HG02981 (cell line): Measurements from ENCODE around the gene CDK6.
"Not testable (repeated sequence)": the region's sequence is repeated elsewhere in the genome, so short reads cannot be mapped to it uniquely, and the experiment has no call there.

Experiments
- ATAC-seq: cut with Tn5 transposase; IDR thresholded peaks from one replicate; pipeline ENCODE4 v1.9.1; 2021; ENCODE audit warnings: mild to moderate bottlenecking, moderate library complexity; ENCODE audit not compliant: unreplicated experiment

The CDK6 gene

DNA sequence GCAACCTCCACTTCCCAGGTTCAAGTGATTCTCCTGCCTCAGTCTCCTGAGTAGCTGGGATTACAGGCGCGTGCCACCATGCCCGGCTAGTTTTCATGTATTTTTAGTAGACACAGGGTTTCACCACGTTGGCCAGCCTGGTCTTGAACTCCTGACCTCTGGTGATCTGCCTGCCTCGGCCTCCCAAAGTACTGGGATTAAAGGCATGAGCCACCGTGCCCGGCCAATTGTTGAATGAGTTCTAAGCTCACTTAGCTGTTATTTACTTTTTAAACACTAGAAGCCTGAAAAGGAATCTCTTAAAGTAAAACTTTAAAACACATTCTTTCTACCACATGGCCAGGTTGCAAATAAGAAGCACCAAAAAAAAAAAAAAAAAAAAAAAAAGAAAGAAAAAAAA is 231.9 kb downstream of the CDK6 start:
- not testable (repeated sequence) for ATAC-seq

DNA sequence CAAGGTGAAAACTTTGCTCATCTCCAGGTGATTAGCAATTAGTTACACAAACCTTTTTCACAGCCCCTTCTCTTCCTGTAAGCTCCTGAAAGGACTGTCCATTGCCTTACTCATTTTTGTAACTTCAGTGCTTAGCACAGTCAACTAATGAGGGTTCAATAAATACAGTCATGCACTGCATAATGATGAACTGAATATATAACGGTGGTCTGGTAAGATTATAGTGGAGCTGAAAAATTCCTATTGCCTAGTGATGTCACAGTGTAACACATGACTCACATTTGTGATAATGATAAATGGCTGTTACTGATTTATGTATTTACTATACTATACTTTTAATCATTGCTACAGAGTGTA is 233.3 kb downstream of the CDK6 start:
- no peak for ATAC-seq

DNA sequence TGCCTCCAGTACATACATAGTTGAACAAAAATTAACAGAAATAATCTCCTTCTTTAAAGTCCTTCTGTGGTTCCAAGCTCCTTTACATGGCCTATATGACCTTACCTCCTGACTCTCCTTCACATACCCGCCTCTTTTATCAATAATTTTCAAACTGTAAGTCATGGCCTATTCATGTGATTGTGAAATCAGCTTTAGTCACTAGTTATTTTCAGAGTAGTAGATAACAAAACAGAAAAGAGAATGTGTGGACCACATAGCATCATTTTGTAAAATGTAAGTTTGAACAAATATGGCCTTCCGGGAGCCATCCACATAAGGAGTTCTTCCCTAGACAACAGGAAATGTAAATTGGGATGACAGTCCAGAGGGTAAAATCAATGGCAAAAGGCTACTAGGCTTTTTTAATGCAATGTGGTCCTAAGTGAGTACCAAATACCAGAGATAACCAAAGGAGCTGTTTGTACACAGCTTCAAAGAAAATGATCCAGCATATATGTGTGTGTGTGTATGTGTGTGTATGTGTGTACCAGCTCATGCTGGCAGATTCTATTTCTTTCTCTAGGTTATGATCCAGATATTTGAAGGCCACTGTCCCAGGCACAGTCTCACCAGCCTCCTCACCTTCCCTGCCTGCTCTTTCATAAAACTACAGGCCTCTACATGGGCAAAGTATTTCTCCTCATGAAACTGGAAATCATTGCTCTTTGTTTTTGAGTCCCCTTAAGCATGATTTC is 233.9 kb downstream of the CDK6 start:
- ATAC-seq = no peak

DNA sequence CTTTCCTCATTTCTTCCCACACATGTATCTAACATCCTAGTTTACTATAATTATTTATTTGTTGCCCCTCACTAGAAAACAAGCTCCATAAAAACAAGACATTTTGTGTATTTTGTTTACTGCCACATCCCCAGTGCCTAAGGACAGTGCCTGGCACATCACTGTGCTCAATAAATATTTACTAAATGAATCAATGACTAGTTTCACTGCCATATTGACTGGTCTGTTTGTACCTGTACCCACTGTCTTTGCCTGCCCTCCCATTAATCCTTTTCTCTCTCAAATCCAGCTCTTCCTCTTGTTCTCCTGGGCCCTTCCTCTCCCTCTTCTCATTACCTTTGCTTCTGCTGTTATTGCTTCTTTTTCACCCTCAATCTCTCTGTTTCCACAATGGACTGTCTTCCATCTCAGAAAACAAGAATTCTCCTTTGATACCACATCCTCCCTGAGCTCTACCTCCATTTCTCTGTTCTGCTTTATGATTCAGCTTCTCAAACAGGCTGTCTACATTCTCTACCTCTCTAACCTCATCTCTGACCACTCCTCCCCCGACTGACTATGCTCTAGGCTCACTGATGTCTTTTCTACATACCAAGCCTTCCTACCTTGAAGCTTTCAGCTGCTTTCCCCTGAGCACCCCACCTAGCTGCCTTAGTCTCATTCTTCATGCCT is 237.9 kb downstream of the CDK6 start:
- ATAC-seq = peak; percentile 89

DNA sequence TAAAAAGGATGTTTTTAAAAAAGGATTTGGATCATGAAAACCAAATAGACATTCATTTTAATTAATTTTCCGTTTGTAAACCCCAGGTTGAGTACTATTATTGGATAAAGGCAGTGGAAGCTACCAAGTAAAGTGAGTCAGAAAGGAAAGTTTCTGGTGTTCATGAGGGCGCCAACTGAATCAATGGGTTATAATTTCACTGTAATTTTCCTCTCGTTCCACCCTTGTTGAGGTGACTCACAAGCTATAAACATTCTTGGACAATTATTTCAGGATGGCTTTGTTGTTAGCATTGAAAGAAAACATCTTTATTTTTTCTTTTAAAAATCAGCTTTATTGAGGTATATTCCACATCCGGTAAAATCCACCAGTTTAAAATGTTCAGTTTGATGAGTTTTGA is 241.1 kb downstream of the CDK6 start:
- no peak for ATAC-seq

DNA sequence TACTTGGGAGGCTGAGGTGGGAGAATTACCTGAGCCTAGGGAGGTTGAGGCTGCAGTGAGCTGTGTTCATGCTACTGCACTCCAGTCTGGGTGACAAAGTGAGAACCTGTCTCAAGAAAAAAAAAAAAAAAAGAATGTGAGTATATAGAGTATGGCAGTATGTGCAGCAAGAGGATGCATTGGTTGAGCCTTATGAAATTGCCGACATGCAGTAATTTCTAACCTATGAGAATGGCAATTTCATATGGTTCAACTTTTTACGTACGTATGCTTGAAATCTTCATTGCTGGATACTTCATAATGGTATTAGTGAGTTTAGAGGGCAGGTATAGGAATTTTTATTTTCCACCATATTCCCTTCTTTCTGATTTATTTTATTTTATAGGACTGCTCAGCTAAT is 241.6 kb downstream of the CDK6 start:
- ATAC-seq = no peak

DNA sequence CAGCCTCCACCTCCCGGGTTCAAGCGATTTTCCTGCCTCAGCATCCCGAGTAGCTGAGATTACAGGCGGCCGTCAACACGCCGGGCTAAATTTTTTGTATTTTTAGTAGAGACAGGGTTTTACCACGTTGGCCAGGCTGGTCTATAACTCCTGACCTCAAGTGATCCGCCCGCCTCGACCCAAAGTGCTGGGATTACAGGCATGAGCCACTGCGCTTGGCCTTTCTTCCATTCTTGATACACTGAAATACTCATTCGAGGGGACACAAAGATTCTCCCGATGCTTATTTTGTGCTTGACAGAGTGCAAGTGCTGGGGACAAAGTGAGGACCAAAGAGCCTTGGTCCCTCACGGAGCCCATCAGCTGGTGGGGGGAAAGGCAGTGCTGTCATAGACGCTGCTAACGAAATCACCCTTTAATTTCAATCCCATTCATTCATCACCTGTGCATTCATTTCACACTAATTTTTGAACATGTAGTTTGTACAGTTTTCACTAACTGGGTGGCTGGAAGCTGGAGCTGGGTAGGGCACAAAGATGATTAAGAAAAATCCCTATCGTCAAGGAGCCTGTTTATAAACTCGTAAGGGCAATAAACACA is 245.6 kb downstream of the CDK6 start:
- ATAC-seq = no peak

DNA sequence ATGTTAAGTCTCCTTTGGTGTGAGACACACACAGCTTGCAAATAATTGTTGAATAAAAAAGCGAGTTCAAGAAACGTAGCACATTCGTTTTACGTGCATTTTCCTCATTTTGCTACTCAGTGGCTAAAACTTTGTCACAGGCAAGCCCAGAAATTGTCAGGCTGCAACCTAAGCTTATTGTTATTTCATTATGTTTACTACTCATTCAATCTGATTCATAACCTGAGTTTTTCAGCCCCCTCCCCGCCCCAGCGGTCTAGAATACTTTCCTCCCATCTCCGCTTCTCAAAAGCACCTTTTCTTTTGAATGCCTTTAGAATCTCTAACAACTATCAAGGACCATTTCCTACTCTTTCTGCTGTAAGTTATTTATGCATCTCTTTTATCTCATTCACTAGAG is 247.3 kb downstream of the CDK6 start:
- ATAC-seq = no peak

DNA sequence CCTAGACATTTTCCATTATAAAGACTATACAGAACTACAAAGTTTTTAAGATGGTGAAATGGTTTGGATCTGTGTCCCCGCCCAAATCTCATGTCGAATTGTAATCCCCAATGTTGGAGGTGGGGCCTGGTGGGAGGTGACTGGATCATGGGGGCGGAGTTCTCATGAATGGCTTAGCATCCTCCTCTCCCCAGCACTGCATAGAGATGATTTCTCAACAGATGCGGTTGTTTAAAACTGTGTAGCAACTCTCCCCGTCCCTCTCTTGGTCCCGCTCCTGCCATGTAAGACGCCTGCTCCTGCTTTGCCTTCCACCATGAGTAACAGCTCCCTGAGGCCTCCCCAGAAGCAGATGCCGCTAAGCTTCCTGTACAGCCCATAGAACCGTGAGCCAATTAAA is 247.8 kb downstream of the CDK6 start:
- no peak for ATAC-seq

DNA sequence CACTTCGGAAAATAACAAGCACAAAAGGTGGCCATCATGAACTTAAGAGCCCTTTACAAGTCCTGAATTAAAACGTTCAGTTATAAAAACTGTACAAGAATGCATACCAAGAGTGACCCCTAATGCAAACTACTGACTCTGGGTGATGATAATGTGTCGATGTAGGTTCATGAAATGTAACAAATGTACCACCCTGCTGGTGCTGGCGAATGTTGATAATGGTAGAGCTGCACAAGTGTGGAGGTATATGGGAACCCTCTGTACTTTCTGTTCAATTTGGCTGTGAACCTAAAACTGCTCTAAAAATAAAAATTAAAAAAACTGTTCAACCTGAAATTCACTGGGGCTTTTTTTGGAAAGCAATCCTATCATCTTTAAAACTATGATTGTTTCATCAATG is 249.5 kb downstream of the CDK6 start:
- ATAC-seq = no peak

DNA sequence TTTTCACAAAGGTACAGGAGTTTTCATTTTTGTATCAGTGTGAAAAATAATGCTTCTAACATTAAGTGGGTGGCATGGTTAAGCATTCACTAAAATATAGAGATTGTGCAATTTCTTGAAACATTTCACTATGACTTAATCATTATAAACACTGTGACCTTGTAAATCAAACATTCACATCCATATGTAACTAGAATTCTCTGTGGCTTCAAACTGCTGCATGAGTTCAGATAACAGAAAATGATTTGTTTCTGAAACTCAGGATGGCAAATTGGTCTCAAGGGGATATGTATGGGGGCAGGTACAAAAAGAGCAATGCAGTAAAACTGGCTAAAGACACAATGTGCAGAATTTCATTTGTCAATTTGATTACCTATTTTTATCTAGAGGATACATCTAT is 250.0 kb downstream of the CDK6 start:
- ATAC-seq = no peak

DNA sequence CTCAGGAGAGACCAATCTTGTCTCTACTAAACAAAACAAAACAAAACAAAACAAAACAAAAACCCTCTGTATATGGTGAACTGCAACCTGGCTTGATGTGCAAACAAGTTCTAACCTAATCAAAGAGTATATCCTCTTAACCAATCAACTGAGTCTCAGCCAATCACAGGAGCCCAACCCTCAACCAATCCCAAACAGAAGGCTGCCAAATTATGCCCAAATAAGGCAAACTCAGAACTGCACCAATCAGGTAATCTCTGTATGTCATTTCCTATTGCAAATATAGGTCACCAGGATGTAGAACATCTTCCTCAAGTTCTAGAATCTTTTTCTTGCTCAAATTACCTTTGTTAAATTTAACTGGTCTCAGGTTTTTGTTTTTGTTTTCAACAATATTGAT is 251.4 kb downstream of the CDK6 start:
- ATAC-seq = no peak

DNA sequence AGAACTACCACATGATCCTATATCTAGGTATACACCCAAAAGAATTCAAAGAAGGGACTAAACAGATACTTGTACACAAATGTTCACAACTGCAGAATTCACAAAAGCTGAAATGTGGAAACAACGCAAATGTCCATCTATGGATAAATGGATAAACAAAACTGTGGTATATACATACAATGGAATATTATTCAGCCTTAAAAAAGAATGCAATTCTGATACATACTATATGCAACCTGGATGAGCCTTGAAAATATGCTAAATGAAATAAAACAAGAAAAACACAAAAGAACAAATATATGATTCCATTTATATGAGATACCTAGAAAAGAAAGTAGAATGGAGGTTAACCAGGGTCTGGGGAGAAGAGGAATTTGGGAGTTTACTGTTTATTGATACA is 253.4 kb downstream of the CDK6 start:
- ATAC-seq = no peak

DNA sequence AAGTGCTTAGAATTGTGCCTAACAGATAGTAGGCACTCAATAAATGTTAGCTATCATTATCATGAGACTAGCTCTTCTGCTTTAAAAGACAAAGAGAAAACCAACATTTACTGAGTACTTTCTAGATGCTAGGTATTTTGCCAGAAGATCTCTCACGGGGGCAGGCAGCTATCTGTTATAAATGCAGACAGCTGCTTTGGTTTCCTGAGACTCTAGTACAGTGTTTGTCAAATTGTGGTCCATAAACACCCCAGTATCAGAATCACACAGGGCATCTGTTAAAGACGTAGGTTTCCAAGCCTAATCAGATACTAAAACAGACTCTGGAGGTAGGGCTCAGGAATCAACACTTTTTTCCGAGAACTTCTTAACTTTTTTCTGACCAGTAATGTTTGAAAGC is 260.1 kb downstream of the CDK6 start:
- ATAC-seq = no peak

DNA sequence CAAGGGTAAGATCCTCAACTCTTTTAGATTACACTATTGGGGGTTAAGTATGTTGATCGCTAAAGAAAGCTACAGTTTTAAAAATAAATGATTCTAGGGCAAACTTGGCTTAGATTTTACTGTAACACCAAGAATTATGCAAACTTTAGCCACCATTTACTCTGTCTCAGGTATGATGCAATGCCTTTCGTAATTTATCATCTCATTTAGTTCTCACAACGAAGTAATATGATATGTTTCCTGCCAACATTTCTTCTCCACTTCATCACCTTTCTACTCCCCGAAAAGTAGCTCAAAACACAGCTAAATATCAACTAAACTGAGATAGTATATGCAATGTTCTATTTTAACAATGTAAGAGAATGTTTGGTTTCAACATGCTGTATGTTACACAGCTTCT is 267.2 kb downstream of the CDK6 start:
- ATAC-seq = no peak

DNA sequence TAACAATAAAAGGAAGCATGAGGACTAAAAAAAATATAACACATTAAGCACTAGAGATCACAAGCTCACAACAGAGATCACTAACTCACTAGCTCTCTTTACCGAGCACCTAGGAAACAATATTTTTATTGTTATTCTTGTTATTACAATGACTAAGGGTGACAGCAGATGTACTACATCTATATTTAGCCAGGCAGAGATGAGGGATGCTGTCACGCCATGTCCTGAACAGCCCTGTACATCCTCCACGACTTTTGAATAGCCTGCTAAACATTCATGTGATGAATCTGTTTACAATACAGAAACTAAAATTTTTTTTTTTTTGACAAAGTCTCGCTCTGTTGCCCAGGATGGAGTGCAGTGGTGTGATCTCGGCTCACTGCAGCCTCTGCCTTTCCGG is 268.9 kb downstream of the CDK6 start:
- no peak for ATAC-seq

DNA sequence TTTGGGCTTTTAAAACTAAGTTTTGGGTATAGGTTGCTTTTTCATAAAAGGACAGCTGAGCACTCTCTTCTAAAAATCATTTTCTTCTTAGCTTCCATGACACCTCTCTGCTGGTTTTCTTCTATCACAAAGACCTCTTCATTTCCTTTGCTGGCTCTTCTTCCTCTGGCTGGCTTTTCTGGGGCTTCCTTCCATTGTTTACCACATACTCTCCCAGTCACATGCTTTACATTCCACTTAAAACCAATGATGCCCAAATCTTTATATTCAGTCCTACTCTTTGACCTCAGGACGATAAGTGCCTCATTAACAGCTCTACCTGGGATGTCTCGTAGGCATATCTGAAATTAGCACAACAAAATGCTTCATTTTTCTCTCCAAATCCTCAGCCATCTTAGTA is 273.0 kb downstream of the CDK6 start:
- no peak for ATAC-seq

DNA sequence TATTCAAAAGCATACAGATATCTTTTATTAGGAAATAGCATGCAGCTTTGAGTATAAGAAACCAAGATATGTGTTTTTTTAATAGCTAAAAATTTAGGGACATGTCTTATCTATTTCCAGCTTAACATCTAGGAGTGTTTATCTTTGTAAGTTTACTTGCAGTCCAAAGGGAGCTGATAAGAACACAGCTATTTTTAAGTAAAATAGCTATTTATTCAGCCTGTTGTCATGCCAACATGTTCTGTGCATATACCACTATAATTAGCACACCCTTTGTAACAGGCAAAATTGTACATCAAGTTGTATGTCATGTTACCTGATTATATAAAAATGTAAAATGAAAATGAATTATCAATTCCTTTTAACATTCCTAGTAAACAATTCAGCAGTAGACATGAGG is 275.8 kb downstream of the CDK6 start:
- no peak for ATAC-seq

DNA sequence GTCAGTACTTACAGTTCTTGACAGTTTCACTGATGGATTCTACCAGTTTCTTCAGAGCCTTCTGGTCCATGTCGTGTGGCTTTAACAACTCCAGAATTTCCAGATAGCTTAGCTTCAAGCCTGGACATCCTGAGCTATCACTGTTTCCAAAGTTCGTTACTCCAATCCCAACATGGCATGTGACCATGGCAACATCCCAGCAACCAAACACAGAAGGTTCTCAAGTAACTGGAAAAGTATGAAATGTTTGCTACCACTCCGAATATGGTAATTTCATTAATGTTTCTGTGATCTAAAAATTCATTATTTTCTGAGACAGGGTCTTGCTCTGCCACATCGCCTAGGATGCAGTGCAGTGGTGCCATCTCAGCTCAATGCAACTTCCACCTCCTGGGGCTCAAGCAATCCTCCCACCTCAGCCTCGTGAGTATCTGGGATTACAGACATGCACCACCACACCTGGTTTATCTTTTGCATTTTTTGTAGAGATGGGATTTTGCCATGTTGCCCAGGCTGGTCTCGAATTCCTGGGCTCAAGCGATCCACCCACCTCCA is 278.5 kb downstream of the CDK6 start:
- ATAC-seq = no peak

DNA sequence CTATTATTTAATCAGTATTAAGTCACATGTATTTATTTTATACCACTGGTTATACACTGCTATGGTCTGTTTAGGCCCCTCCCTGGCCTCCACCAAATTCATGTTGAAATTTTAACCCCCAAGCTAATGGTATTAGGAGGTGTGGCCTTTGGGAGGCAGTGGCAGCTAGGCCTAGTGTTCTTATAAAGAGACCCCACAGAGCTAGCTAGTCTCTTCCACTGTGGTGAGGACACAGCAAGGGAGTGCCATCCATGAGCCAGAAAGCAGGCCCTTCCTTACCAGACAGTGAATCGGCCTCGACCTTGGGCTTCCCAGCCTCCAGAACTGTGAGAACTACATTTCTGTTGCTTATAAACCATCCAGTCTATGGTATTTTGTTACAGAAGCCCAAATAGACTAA is 279.1 kb downstream of the CDK6 start:
- no peak for ATAC-seq
